Large intestine (tissue), 3 donors: ENCODE data around the gene SIN3A. TPM values are rescaled to one million over a fixed set of nuclear protein-coding genes. Genes with fewer than 3 reads are reported as not detected.
"Not testable (repeated sequence)": the region's sequence is repeated elsewhere in the genome, so short reads cannot be mapped to it uniquely, and the experiment has no call there.

ENCODE experiments used
- DNase-seq, 2 donors: peaks; one replicate each; pipeline versions ENCODE4 v3.0.0 to v3.0.0-alpha.2; 2013
- H3K27ac ChIP-seq: one replicate; pipeline ENCODE4 v1.5.1; 2013; ENCODE audit warnings: low read length
- H3K27me3 ChIP-seq: 2 replicates; pipeline ENCODE4 v1.6.1; 2013; ENCODE audit warnings: low read length; ENCODE audit not compliant: control insufficient read depth, insufficient read depth
- H3K36me3 ChIP-seq: 2 replicates; pipeline ENCODE4 v1.6.1; 2013; ENCODE audit warnings: low read length; ENCODE audit not compliant: control insufficient read depth, insufficient read depth
- H3K4me1 ChIP-seq: one replicate; pipeline ENCODE4 v1.6.1; 2013; ENCODE audit warnings: low read length; ENCODE audit not compliant: control insufficient read depth, insufficient read depth
- H3K4me3 ChIP-seq: one replicate; pipeline ENCODE4 v1.5.1; 2013; ENCODE audit warnings: low read length
- H3K9me3 ChIP-seq: one replicate; pipeline ENCODE4 v1.6.1; 2013; ENCODE audit warnings: mild to moderate bottlenecking, low read depth, low read length, moderate library complexity; ENCODE audit not compliant: control insufficient read depth
- whole genome bisulfite sequencing: methylation state at CpG from one replicate; pipeline ENCODE4 v1.1.5; 2013; ENCODE audit warnings: low lambda C conversion rate; ENCODE audit not compliant: insufficient coverage; 5-methylcytosine and 5-hydroxymethylcytosine counted together
- polyA plus RNA-seq: library from polyadenylated mRNA; unstranded; fragments of 120-200 nt; gene quantifications from one replicate; pipeline ENCODE4 v1.2.1, GENCODE V29; 2013

Gene SIN3A
- polyA plus RNA-seq, 1 donor: 33.8 TPM

GRCh38 chr15:75451202-75451673, 252 bp downstream of the SIN3A start:
- no peak for DNase-seq
- H3K27me3 ChIP-seq: no peaks in the 10 kb centered on the region
- peak overlapping the region; percentile 99 for H3K27ac ChIP-seq
- peaks cover 8% of the 10 kb centered on the region for H3K36me3 ChIP-seq
- peaks cover 10% of the 10 kb centered on the region for H3K4me1 ChIP-seq
- H3K9me3 ChIP-seq: no peaks in the 10 kb centered on the region
- WGBS: no CpG with 5 or more reads among the region's 45 CpGs
- peak overlapping the region; percentile 92 for H3K4me3 ChIP-seq

- Histone ChIP-seq H3K27me3 (no peaks in the 10 kb centered on the region), H3K4me1 (peaks cover 10% of the 10 kb centered on the region), H3K9me3 (no peaks in the 10 kb centered on the region), H3K27ac (peak overlapping the region; percentile 83), H3K36me3 (peaks cover 8% of the 10 kb centered on the region), H3K4me3 (peak overlapping the region; percentile 47)
- DNase-seq: peak; percentile 96 to 98
- no CpG with 5 or more reads among the region's 62 CpGs for WGBS
Measured at GRCh38 chr15:75450307-75451201, 936 bp downstream of the SIN3A start.

GRCh38 chr15:75449585-75450306, 1.7 kb downstream of the SIN3A start:
- WGBS: no CpG with 5 or more reads among the region's 14 CpGs
- Histone ChIP-seq H3K4me1 (peaks cover 10% of the 10 kb centered on the region), H3K9me3 (no peaks in the 10 kb centered on the region), H3K27ac (peak overlapping the region; percentile 83), H3K27me3 (no peaks in the 10 kb centered on the region), H3K4me3 (peak overlapping the region; percentile 47), H3K36me3 (peaks cover 8% of the 10 kb centered on the region)
- no peak for DNase-seq

GRCh38 chr15:75448171-75448570, 3.3 kb downstream of the SIN3A start:
- not testable (repeated sequence) for H3K4me1 ChIP-seq, H3K27me3 ChIP-seq, H3K9me3 ChIP-seq, DNase-seq, H3K36me3 ChIP-seq, H3K4me3 ChIP-seq, H3K27ac ChIP-seq
- 93% methylated on average over 3 of the region's 13 CpGs for WGBS

- no peak for DNase-seq
Measured at GRCh38 chr15:75446151-75446550, 5.3 kb downstream of the SIN3A start.

GRCh38 chr15:75445324-75445723, 6.2 kb downstream of the SIN3A start:
- peaks cover 13% of the 10 kb centered on the region for H3K36me3 ChIP-seq
- not testable (repeated sequence) for H3K4me1 ChIP-seq, DNase-seq, H3K9me3 ChIP-seq, H3K4me3 ChIP-seq, H3K27me3 ChIP-seq, H3K27ac ChIP-seq
- WGBS: 94% methylated on average over 3 of the region's 10 CpGs

More at GRCh38 chr15:75446151-75446550, 5.3 kb downstream of the SIN3A start:
- H3K4me3 ChIP-seq: no peak overlapping the region
- WGBS: no CpG with 5 or more reads among the region's 3 CpGs
- H3K27me3 ChIP-seq: no peaks in the 10 kb centered on the region
- no peak overlapping the region for H3K27ac ChIP-seq
- peaks cover 13% of the 10 kb centered on the region for H3K36me3 ChIP-seq
- H3K4me1 ChIP-seq: peaks cover 3% of the 10 kb centered on the region
- no peaks in the 10 kb centered on the region for H3K9me3 ChIP-seq

GRCh38 chr15:75443972-75444453, 7.5 kb downstream of the SIN3A start:
- H3K27me3 ChIP-seq, DNase-seq, H3K4me1 ChIP-seq, H3K4me3 ChIP-seq, H3K27ac ChIP-seq, H3K9me3 ChIP-seq: not testable (repeated sequence)
- peaks cover 13% of the 10 kb centered on the region for H3K36me3 ChIP-seq
- WGBS: no CpG with 5 or more reads among the region's 8 CpGs

GRCh38 chr15:75437721-75438120, 13.8 kb downstream of the SIN3A start:
- peaks cover 13% of the 10 kb centered on the region for H3K36me3 ChIP-seq
- WGBS: 83% methylated on average over 1 of the region's 4 CpGs

GRCh38 chr15:75436881-75437280, 14.6 kb downstream of the SIN3A start:
- WGBS: no CpG with 5 or more reads among the region's 5 CpGs
- peak in 1 of 2 donors; percentile 22 for DNase-seq
- no peak overlapping the region for H3K27ac ChIP-seq
- H3K9me3 ChIP-seq: no peaks in the 10 kb centered on the region
- H3K4me3 ChIP-seq: no peak overlapping the region
- H3K4me1 ChIP-seq: no peaks in the 10 kb centered on the region
- H3K36me3 ChIP-seq: peaks cover 13% of the 10 kb centered on the region
- no peaks in the 10 kb centered on the region for H3K27me3 ChIP-seq

More at GRCh38 chr15:75437721-75438120, 13.8 kb downstream of the SIN3A start:
- no peaks in the 10 kb centered on the region for H3K27me3 ChIP-seq
- no peaks in the 10 kb centered on the region for H3K4me1 ChIP-seq
- no peak overlapping the region for H3K4me3 ChIP-seq
- no peak for DNase-seq
- H3K27ac ChIP-seq: no peak overlapping the region
- no peaks in the 10 kb centered on the region for H3K9me3 ChIP-seq

GRCh38 chr15:75431682-75432081, 19.8 kb downstream of the SIN3A start:
- no CpG with 5 or more reads among the region's 1 CpG for WGBS
- no peaks in the 10 kb centered on the region for H3K4me1 ChIP-seq
- H3K4me3 ChIP-seq: no peak overlapping the region
- H3K27me3 ChIP-seq: no peaks in the 10 kb centered on the region
- no peaks in the 10 kb centered on the region for H3K9me3 ChIP-seq
- no peak overlapping the region for H3K27ac ChIP-seq
- H3K36me3 ChIP-seq: peaks cover 33% of the 10 kb centered on the region
- DNase-seq: no peak
